H9 (cell line): ENCODE data around the gene DMRTC1. TPM values are rescaled to one million over a fixed set of nuclear protein-coding genes. Genes with fewer than 3 reads are reported as not detected.
"Not testable (repeated sequence)": the region's sequence is repeated elsewhere in the genome, so short reads cannot be mapped to it uniquely, and the experiment has no call there.

Source experiments
- DNase-seq: peaks from one replicate; pipeline ENCODE4 v3.0.0-alpha.2; 2017
- H2AFZ ChIP-seq: one replicate; pipeline ENCODE4 v1.6.1; 2013; ENCODE audit warnings: mild to moderate bottlenecking, low read length, control low read depth, moderate library complexity
- H2AK5ac ChIP-seq: 2 replicates; pipeline ENCODE4 v1.6.1; 2013; ENCODE audit warnings: low read length, control low read depth, mixed read lengths; ENCODE audit not compliant: insufficient read length
- H2BK120ac ChIP-seq: one replicate; pipeline ENCODE4 v1.6.1; 2013; ENCODE audit warnings: low read depth, mild to moderate bottlenecking, low read length, control low read depth, inconsistent platforms; ENCODE audit not compliant: poor library complexity, severe bottlenecking
- H2BK12ac ChIP-seq: 2 replicates; pipeline ENCODE4 v1.6.1; 2013; ENCODE audit warnings: low read length, control low read depth, mixed read lengths, low read depth; ENCODE audit not compliant: insufficient read length
- H2BK15ac ChIP-seq: 2 replicates; pipeline ENCODE4 v1.6.1; 2013; ENCODE audit warnings: low read depth, low read length, control low read depth
- H2BK20ac ChIP-seq: one replicate; pipeline ENCODE4 v1.6.1; 2013; ENCODE audit warnings: low read depth, mild to moderate bottlenecking, low read length, control low read depth, inconsistent platforms; ENCODE audit not compliant: poor library complexity, severe bottlenecking
- H2BK5ac ChIP-seq: 2 replicates; pipeline ENCODE4 v1.6.1; 2013; ENCODE audit warnings: low read length, control low read depth, mixed read lengths; ENCODE audit not compliant: insufficient read length
- H3K14ac ChIP-seq: 2 replicates; pipeline ENCODE4 v1.6.1; 2013; ENCODE audit warnings: low read length, control low read depth; ENCODE audit not compliant: insufficient read depth
- H3K18ac ChIP-seq: 2 replicates; pipeline ENCODE4 v1.6.1; 2013; ENCODE audit warnings: low read depth, mild to moderate bottlenecking, mixed read lengths, low read length, control low read depth; ENCODE audit not compliant: insufficient read length
- H3K23ac ChIP-seq: 2 replicates; pipeline ENCODE4 v1.6.1; 2013; ENCODE audit warnings: low read length, control low read depth, mixed read lengths, low read depth; ENCODE audit not compliant: insufficient read length
- H3K23me2 ChIP-seq: 2 replicates; pipeline ENCODE4 v1.6.1; 2013; ENCODE audit warnings: low read depth, mild to moderate bottlenecking, mixed read lengths, low read length, control low read depth; ENCODE audit not compliant: insufficient read length, poor library complexity, severe bottlenecking
- H3K27ac ChIP-seq: 2 replicates; pipeline ENCODE4 v1.5.1; 2013; ENCODE audit warnings: low read length, control low read depth, mixed read lengths, low read depth; ENCODE audit not compliant: insufficient read length
- H3K27me3 ChIP-seq: 2 replicates; pipeline ENCODE4 v1.6.1; 2013; ENCODE audit warnings: low read length, control low read depth, inconsistent platforms; ENCODE audit not compliant: insufficient read depth
- H3K4ac ChIP-seq: 2 replicates; pipeline ENCODE4 v1.6.1; 2013; ENCODE audit warnings: low read depth, mild to moderate bottlenecking, control low read depth, inconsistent platforms, low read length, moderate library complexity
- H3K4me1 ChIP-seq: 2 replicates; pipeline ENCODE4 v1.6.1; 2013; ENCODE audit warnings: low read length, control low read depth, inconsistent platforms; ENCODE audit not compliant: insufficient read depth
- H3K4me2 ChIP-seq: 2 replicates; pipeline ENCODE4 v1.6.1; 2013; ENCODE audit warnings: low read length, control low read depth, mixed read lengths; ENCODE audit not compliant: insufficient read length, insufficient read depth
- H3K56ac ChIP-seq: 2 replicates; pipeline ENCODE4 v1.6.1; 2013; ENCODE audit warnings: low read depth, mild to moderate bottlenecking, mixed read lengths, low read length, control low read depth; ENCODE audit not compliant: insufficient read length
- H3K79me1 ChIP-seq: 2 replicates; pipeline ENCODE4 v1.6.1; 2013; ENCODE audit warnings: low read depth, mild to moderate bottlenecking, moderate library complexity, low read length, control low read depth, inconsistent platforms; ENCODE audit not compliant: insufficient read depth, poor library complexity, severe bottlenecking
- H3K79me2 ChIP-seq: 2 replicates; pipeline ENCODE4 v1.6.1; 2013; ENCODE audit warnings: low read length, control low read depth, inconsistent platforms; ENCODE audit not compliant: insufficient read depth
- H3K9ac ChIP-seq: 2 replicates; pipeline ENCODE4 v1.6.1; 2013; ENCODE audit warnings: low read length, control low read depth, mixed read lengths; ENCODE audit not compliant: insufficient read length; ENCODE audit errors: extremely low read depth
- H3K9me3 ChIP-seq: one replicate; pipeline ENCODE4 v1.6.1; 2013; ENCODE audit warnings: low read depth, low read length, inconsistent platforms; ENCODE audit not compliant: control insufficient read depth
- H3T11ph ChIP-seq: one replicate; pipeline ENCODE4 v1.6.1; 2013; ENCODE audit warnings: mild to moderate bottlenecking, low read length, control low read depth, inconsistent platforms
- H4K20me1 ChIP-seq: one replicate; pipeline ENCODE4 v1.6.1; 2013; ENCODE audit not compliant: control insufficient read depth, insufficient read length, insufficient read depth
- H4K5ac ChIP-seq: 2 replicates; pipeline ENCODE4 v1.6.1; 2013; ENCODE audit warnings: low read depth, mild to moderate bottlenecking, mixed read lengths, low read length, control low read depth; ENCODE audit not compliant: insufficient read length
- H4K8ac ChIP-seq: replicated peaks from 2 replicates; pipeline ENCODE4 v1.6.1; 2013; ENCODE audit warnings: low read length, control low read depth, mixed read lengths, low read depth; ENCODE audit not compliant: insufficient read length
- H4K91ac ChIP-seq: 2 replicates; pipeline ENCODE4 v1.6.1; 2013; ENCODE audit warnings: low read depth, mild to moderate bottlenecking, moderate library complexity, mixed read lengths, low read length, control low read depth; ENCODE audit not compliant: insufficient read length
- H3K27ac Mint-ChIP-seq, 3 experiments: 2 replicates in 2 of 3; 3 replicates in 1 of 3; pipeline ENCODE4 v1.8.0; 2020 to 2021; ENCODE audit warnings: mixed read lengths in 3 of 3, mild to moderate bottlenecking in 1 of 3, moderate library complexity in 1 of 3
- H3K27me3 Mint-ChIP-seq: 2 replicates; pipeline ENCODE4 v1.8.0; 2021; ENCODE audit warnings: low read depth, mild to moderate bottlenecking, moderate library complexity, mixed read lengths
- H3K36me3 Mint-ChIP-seq, 3 experiments: 2 replicates in 2 of 3; 3 replicates in 1 of 3; pipeline ENCODE4 v1.8.0; 2020 to 2021; ENCODE audit warnings: low read depth in 3 of 3, mixed read lengths in 3 of 3; ENCODE audit not compliant: insufficient read depth in 1 of 3
- H3K4me1 Mint-ChIP-seq, 2 experiments: 2 replicates each; pipeline ENCODE4 v1.8.0; 2020; ENCODE audit warnings: mixed read lengths in 2 of 2
- H3K4me3 Mint-ChIP-seq, 2 experiments: 2 replicates in 1 of 2; 3 replicates in 1 of 2; pipeline ENCODE4 v1.8.0; 2020 to 2021; ENCODE audit warnings: mild to moderate bottlenecking in 2 of 2, mixed read lengths in 2 of 2, moderate library complexity in 1 of 2
- H3K9me3 Mint-ChIP-seq, 2 experiments: 2 replicates in 1 of 2; 3 replicates in 1 of 2; pipeline ENCODE4 v1.8.0; 2020; ENCODE audit warnings: mild to moderate bottlenecking in 2 of 2, mixed read lengths in 2 of 2, moderate library complexity in 1 of 2
- WGBS: extraction: QIAGEN DNeasy Blood & Tissue Kit; methylation state at CpG from one replicate; pipeline ENCODE4 v1.1.7; 2013; ENCODE audit warnings: missing lambda C conversion rate, low lambda C conversion rate, mixed read lengths; ENCODE audit not compliant: insufficient read length; ENCODE audit errors: extremely low coverage; 5-methylcytosine and 5-hydroxymethylcytosine counted together
- total RNA-seq: library from RNA; stranded (reverse); gene quantifications from 2 replicates; pipeline ENCODE4 v1.2.1, GENCODE V29; 2021

DMRTC1 gene
- total RNA-seq, 1 experiment from 2014 or later = not detected

DNA sequence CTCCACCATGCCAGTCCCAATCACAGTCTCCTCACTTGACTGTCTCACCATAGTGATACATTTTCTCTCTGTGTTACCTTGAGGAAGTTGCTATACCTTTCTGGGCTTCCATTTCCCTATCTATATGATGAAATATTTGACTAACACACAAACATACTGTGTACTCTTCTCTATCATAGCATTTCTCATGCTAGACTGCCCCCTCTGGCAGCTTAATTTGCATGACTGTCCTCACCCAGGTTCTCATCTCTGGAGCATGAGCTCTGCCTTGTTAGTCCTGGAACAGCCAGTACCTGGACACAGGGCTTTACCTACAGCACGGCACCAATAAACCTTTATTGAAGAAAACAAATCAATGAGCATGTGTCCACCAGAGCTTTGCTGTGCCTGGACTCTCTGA lies 11.4 kb downstream of the DMRTC1 start:
- H3K14ac ChIP-seq, H3K9ac ChIP-seq, H4K91ac ChIP-seq, H3K27me3 ChIP-seq, H2AK5ac ChIP-seq, H4K8ac ChIP-seq, H3K27ac ChIP-seq, H2BK20ac ChIP-seq, H4K20me1 ChIP-seq, H3K4me1 Mint-ChIP-seq, H3K9me3 ChIP-seq, H3K79me1 ChIP-seq, H3K4me3 Mint-ChIP-seq, H4K5ac ChIP-seq, H3K56ac ChIP-seq, H3K36me3 Mint-ChIP-seq, H3K4me1 ChIP-seq, H3K23ac ChIP-seq, H3K4ac ChIP-seq, H2AFZ ChIP-seq, H2BK12ac ChIP-seq, H3K23me2 ChIP-seq, H3K18ac ChIP-seq, H3K27ac Mint-ChIP-seq, H3K27me3 Mint-ChIP-seq, H2BK120ac ChIP-seq, H2BK15ac ChIP-seq, DNase-seq, H3K9me3 Mint-ChIP-seq, H3K79me2 ChIP-seq, H3T11ph ChIP-seq, H3K4me2 ChIP-seq, H2BK5ac ChIP-seq: not testable (repeated sequence)
- WGBS = no CpG with 5 or more reads among the region's 1 CpG

DNA sequence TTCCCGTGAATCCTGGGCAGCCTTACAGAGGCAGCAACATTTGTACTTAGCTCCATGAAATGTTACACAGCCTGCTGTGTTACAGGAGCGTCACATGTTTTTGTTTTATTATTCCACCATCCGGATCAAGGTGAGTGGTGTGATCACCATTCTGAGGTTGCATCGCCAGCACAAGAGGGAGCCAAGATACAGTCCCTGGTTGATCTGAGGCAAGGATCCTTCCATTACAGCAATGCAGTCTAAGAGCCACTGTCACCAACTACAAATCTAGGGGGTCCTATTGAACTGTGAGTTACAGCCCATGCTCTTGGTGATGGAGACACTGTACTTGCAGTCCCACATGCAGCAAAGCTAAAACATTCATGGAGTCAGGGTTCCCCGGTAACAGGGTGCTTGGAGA lies 27.5 kb downstream of the DMRTC1 start:
- H2BK20ac ChIP-seq, H3K9ac ChIP-seq, H3K79me1 ChIP-seq, H3K27ac ChIP-seq, H4K8ac ChIP-seq, H4K91ac ChIP-seq, DNase-seq, H3K4me1 Mint-ChIP-seq, H4K5ac ChIP-seq, H2BK120ac ChIP-seq, H3K36me3 Mint-ChIP-seq, H2BK15ac ChIP-seq, H2AK5ac ChIP-seq, H3K4me3 Mint-ChIP-seq, H2BK12ac ChIP-seq, H3K4ac ChIP-seq, H2AFZ ChIP-seq, H4K20me1 ChIP-seq, H3K18ac ChIP-seq, H3K27me3 ChIP-seq, H3K56ac ChIP-seq, H3K4me2 ChIP-seq, H3K14ac ChIP-seq, H3T11ph ChIP-seq, H3K23me2 ChIP-seq, H3K9me3 ChIP-seq, H2BK5ac ChIP-seq, H3K79me2 ChIP-seq, H3K9me3 Mint-ChIP-seq, H3K27ac Mint-ChIP-seq, H3K23ac ChIP-seq, H3K4me1 ChIP-seq, H3K27me3 Mint-ChIP-seq: not testable (repeated sequence)
- no CpG with 5 or more reads among the region's 5 CpGs for WGBS
